ENCODE results near the gene C18orf63. TPM values are rescaled to one million over a fixed set of nuclear protein-coding genes. Genes with fewer than 3 reads are reported as not detected.

C18orf63 gene
- total and polyA plus RNA-seq, 2 of the 4 experiments (the other 2 are of a cell fraction), result not detected

- no peak for DNase-seq
- no peak overlapping the region for H2AFZ ChIP-seq (replicated peaks; ENCODE audit: low read length, poor library complexity)
Observed at GRCh38 chr18:74276609-74277008, 39.0 kb upstream of the C18orf63 start.

More at GRCh38 chr18:74276609-74277008, 39.0 kb upstream of the C18orf63 start:
- Histone ChIP-seq H3K23ac (ENCODE audit: low read depth, low read length) (no peak overlapping the region), H4K5ac (ENCODE audit: low read depth, low read length) (no peak overlapping the region), H3K9me1 (ENCODE audit: insufficient read depth, low read length) (peaks cover 10% of the 10 kb centered on the region; the same call in 1 of the 2 replicates), H3K14ac (replicated peaks; ENCODE audit: low read depth, low read length) (no peak overlapping the region), H2AK9ac (replicated peaks; ENCODE audit: low read depth, low read length, poor library complexity) (no peak overlapping the region), H2AK5ac (ENCODE audit: low read depth, low read length) (no peak overlapping the region), H4K8ac (ENCODE audit: low read depth in 2 of 2, low read length in 2 of 2) (no peak overlapping the region), H2BK15ac (ENCODE audit: low read depth, low read length) (no peak overlapping the region), H3K4me3 (ENCODE audit: insufficient read depth, low read depth, low read length) (no peak overlapping the region), H3K27ac (ENCODE audit: insufficient read depth, low read length) (no peak overlapping the region), H3K18ac (ENCODE audit: low read depth, low read length) (no peak overlapping the region), H3K4ac (ENCODE audit: low read depth, low read length) (no peak overlapping the region), H3K56ac (ENCODE audit: extremely low read depth, insufficient read depth, low read length) (no peak overlapping the region), H3K79me1 (ENCODE audit: low read depth in 1 of 2, low read length in 2 of 2) (peaks cover 3 to 29% of the 10 kb centered on the region in 2 experiments; a peak in 3 of 4 replicates), H4K20me1 (ENCODE audit: insufficient read depth, low read length) (peaks cover 5% of the 10 kb centered on the region; the same call in 1 of the 2 replicates), H3K36me3 (ENCODE audit: control insufficient read depth, insufficient read depth, low read length) (no peaks in the 10 kb centered on the region), H2BK120ac (ENCODE audit: low read depth, low read length) (no peak overlapping the region; the same call in 1 of the 2 replicates), H3K4me2 (ENCODE audit: low read depth, low read length) (no peak overlapping the region), H3K9ac (ENCODE audit: low read depth, low read length) (no peak overlapping the region), H4K91ac (ENCODE audit: insufficient read depth, low read depth, low read length) (no peak overlapping the region), H3K4me1 (ENCODE audit: control insufficient read depth, insufficient read depth, low read length) (no peaks in the 10 kb centered on the region), H2BK5ac (ENCODE audit: low read depth, low read length, poor library complexity, severe bottlenecking) (no peak overlapping the region), H3K9me3 (ENCODE audit: control insufficient read depth, insufficient read depth, low read length) (no peaks in the 10 kb centered on the region), H2BK20ac (ENCODE audit: low read depth, low read length) (no peak overlapping the region), H3K27me3 (ENCODE audit: control insufficient read depth, insufficient read depth, low read length) (no peaks in the 10 kb centered on the region)
- no TSS peak for BruUV-seq (replicated peaks)
- ATAC-seq (ENCODE audit: low read depth), result no peak
- dilution Hi-C loops (cut with HindIII; ENCODE audit: low sequenced_read_pairs, unreplicated experiment) (no loop called here), intact Hi-C loops (cut with micrococcal nuclease) (no loop called here), in situ Hi-C loops (cut with MboI; ENCODE audit: low sequenced_read_pairs) (no loop called here)
- TF ChIP-seq RAD21 (IDR thresholded peaks at IDR 0.05; ENCODE audit: low read length) (no peak), RFX5 (IDR thresholded peaks at IDR 0.05; ENCODE audit: low read depth, low read length) (no peak), MXI1 (IDR thresholded peaks at IDR 0.05; ENCODE audit: borderline replicate concordance, low read depth, low read length) (no peak), CHD1 (IDR thresholded peaks at IDR 0.05; ENCODE audit: low read depth, low read length) (no peak), NFE2L2 (IDR thresholded peaks at IDR 0.05; ENCODE audit: low read depth, low read length) (no peak), POLR2A (IDR thresholded peaks at IDR 0.05; ENCODE audit: low read depth, low read length) (no peak), BHLHE40 (IDR thresholded peaks at IDR 0.05; ENCODE audit: low read depth, low read length) (no peak), SMC3 (IDR thresholded peaks at IDR 0.05; ENCODE audit: low read depth, low read length) (no peak), ELK1 (IDR thresholded peaks at IDR 0.05; ENCODE audit: borderline replicate concordance, low read depth, low read length) (no peak), MAZ (IDR thresholded peaks at IDR 0.05; ENCODE audit: borderline replicate concordance, low read depth, low read length) (no peak), MAFK (IDR thresholded peaks at IDR 0.05; ENCODE audit: low read depth, low read length) (no peak), RCOR1 (IDR thresholded peaks at IDR 0.05; ENCODE audit: insufficient replicate concordance, low read length) (no peak)
- TF ChIP-seq, protein P1, sequence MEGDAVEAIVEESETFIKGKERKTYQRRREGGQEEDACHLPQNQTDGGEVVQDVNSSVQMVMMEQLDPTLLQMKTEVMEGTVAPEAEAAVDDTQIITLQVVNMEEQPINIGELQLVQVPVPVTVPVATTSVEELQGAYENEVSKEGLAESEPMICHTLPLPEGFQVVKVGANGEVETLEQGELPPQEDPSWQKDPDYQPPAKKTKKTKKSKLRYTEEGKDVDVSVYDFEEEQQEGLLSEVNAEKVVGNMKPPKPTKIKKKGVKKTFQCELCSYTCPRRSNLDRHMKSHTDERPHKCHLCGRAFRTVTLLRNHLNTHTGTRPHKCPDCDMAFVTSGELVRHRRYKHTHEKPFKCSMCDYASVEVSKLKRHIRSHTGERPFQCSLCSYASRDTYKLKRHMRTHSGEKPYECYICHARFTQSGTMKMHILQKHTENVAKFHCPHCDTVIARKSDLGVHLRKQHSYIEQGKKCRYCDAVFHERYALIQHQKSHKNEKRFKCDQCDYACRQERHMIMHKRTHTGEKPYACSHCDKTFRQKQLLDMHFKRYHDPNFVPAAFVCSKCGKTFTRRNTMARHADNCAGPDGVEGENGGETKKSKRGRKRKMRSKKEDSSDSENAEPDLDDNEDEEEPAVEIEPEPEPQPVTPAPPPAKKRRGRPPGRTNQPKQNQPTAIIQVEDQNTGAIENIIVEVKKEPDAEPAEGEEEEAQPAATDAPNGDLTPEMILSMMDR (conservative IDR thresholded peaks at IDR 0.05; ENCODE audit: low read depth, low read length), result no peak
- POLR2A ChIA-PET (ENCODE audit: unreplicated experiment), result no interaction called here
- WGBS, 2 experiments (ENCODE audit: extremely low coverage in 2 of 2, insufficient read length in 1 of 2), result no CpG with 5 or more reads among the region's 10 CpGs
- CTCF ChIA-PET, result no interaction called here

Measured in IMR-90 (cell line).